GM10266 (cell line): ENCODE results near the gene COL25A1.

ENCODE experiments used
- DNase-seq: peaks from one replicate; pipeline ENCODE4 v3.0.0; 2012; ENCODE audit errors: extremely low spot score
- CTCF ChIP-seq: IDR thresholded peaks from 2 replicates; pipeline ENCODE4 v1.5.1; 2012; ENCODE audit warnings: mild to moderate bottlenecking, low read depth; ENCODE audit not compliant: control insufficient read depth, insufficient read depth; ENCODE audit errors: missing control alignments

COL25A1 gene

GRCh38 chr4:108926061-108926460 is 376.4 kb downstream of the COL25A1 start:
- no peak for TF ChIP-seq CTCF
- DNase-seq: no peak

- DNase-seq: no peak
Measured at GRCh38 chr4:108922191-108922590, 380.3 kb downstream of the COL25A1 start.

GRCh38 chr4:108920395-108921087 is 381.9 kb downstream of the COL25A1 start:
- TF ChIP-seq CTCF: no peak
- DNase-seq: no peak

More at GRCh38 chr4:108922191-108922590, 380.3 kb downstream of the COL25A1 start:
- TF ChIP-seq CTCF: no peak

- no peak for TF ChIP-seq CTCF
- DNase-seq: no peak
Measured at GRCh38 chr4:108919226-108919893, 383.1 kb downstream of the COL25A1 start.

GRCh38 chr4:108917255-108917654 is 385.2 kb downstream of the COL25A1 start:
- no peak for TF ChIP-seq CTCF
- no peak for DNase-seq

- no peak for TF ChIP-seq CTCF
- DNase-seq: no peak
Measured at GRCh38 chr4:108916638-108917037, 385.8 kb downstream of the COL25A1 start.

GRCh38 chr4:108906866-108907367 is 395.5 kb downstream of the COL25A1 start:
- DNase-seq: no peak

More at GRCh38 chr4:108906866-108907367, 395.5 kb downstream of the COL25A1 start:
- TF ChIP-seq CTCF: no peak
